NCI-H187 treated with DMSO at 0.1 percent for 48 hours (cell line): ENCODE measurements around the gene MYO5B.
"Not testable (repeated sequence)": the region's sequence is repeated elsewhere in the genome, so short reads cannot be mapped to it uniquely, and the experiment has no call there.

Source experiments
- DNase-seq: peaks from one replicate; lab custom pipeline; 2025; lab: John Stamatoyannopoulos, UW

MYO5B gene

GRCh38 chr18:49851624-49852023, 343.3 kb downstream of the MYO5B start:
- DNase-seq = no peak

GRCh38 chr18:49850636-49851035, 344.3 kb downstream of the MYO5B start:
- no peak for DNase-seq

GRCh38 chr18:49849331-49850217, 345.4 kb downstream of the MYO5B start:
- DNase-seq = peak; percentile 52

DNA sequence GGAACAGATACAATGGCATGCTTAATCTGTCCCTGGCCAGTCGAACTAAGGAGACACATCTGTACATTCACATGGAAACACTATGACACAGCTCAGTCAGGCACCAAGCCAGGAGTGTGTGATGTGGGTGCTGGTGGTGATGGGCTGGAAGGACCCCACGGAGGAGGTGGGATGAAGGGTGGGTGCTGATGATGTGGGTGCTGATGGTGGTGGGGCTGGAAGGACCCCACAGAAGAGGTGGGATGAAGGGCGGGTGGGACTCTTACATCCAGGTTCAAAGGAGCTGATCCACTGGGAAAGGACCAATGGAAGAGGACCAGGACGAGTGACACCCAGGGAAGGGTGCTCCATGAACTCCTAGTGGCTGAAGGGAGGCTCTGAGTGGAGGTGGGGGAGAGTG, 346.8 kb downstream of the MYO5B start:
- no peak for DNase-seq

DNA sequence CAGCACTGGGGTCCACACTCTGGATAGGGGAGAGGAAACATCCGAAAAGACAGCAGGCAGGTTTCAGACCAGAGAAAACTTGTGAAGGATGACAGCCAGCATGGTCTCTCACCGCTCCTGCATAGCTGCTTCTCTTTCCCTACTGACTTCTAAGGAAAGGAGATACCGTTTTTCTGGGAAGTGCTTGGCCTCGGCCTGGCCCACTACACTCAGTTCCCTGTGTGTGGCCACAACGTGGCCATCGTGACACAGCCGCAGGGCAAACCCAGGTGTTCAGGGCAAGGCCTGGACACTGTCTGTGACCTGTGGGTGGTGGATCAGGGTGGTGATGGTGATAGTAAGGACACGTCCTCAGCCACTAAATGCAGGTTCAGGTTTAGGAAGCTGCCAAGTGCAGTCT, 347.4 kb downstream of the MYO5B start:
- DNase-seq = no peak

- peak; percentile 23 for DNase-seq
Observed at GRCh38 chr18:49846718-49847470, 348.1 kb downstream of the MYO5B start.

- DNase-seq = no peak
Observed at GRCh38 chr18:49846361-49846662, 348.6 kb downstream of the MYO5B start.

GRCh38 chr18:49845629-49846360, 349.2 kb downstream of the MYO5B start:
- no peak for DNase-seq

GRCh38 chr18:49844903-49845302, 350.0 kb downstream of the MYO5B start:
- DNase-seq = no peak

GRCh38 chr18:49843778-49844625, 350.9 kb downstream of the MYO5B start:
- DNase-seq = no peak

GRCh38 chr18:49843131-49843530, 351.8 kb downstream of the MYO5B start:
- DNase-seq = no peak

DNA sequence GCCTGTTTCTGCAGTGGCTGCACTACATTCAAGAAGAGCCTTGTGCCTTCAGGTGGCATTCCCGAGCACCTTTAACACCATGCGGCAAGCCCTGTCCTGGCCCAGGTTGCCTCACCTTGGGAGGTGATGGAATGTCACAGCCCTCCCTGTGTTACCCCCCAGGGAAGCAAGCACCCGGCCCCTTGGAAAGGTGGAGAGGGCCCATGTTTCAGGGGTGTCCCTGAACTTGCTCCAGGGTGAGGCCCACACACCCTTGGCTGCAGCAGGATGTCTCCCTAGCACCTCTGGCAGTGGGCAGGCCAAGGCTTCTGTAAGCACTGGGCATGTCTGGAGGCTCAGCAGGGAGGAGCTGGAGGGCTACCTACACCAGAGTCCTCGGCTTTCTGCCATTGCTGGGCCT, 352.3 kb downstream of the MYO5B start:
- DNase-seq = no peak

GRCh38 chr18:49841236-49842217, 353.4 kb downstream of the MYO5B start:
- DNase-seq = no peak

DNA sequence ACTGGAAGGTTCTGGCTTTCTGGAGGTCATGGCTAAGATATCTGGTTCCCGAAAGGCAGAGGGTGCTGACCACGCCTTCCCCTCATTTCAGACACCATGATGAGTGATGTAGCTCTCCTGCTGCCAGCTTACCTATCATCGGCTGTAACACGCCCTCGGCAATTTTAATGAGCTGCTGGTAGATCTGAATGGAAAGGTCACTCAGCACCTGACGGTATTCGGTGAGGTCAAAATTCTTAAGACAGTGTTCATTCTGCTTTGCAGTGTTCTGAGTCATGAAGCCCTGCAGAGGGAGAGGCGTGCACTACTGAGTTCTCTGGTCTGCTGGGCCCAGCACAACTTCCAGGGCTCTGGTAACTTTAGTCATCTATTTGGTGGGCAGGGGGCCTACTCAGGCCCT, 355.9 kb downstream of the MYO5B start:
- no peak for DNase-seq

GRCh38 chr18:49838381-49838780, 356.6 kb downstream of the MYO5B start:
- no peak for DNase-seq

GRCh38 chr18:49837889-49838288, 357.1 kb downstream of the MYO5B start:
- no peak for DNase-seq

- DNase-seq = not testable (repeated sequence)
Observed at GRCh38 chr18:49837316-49837835, 357.6 kb downstream of the MYO5B start.

DNA sequence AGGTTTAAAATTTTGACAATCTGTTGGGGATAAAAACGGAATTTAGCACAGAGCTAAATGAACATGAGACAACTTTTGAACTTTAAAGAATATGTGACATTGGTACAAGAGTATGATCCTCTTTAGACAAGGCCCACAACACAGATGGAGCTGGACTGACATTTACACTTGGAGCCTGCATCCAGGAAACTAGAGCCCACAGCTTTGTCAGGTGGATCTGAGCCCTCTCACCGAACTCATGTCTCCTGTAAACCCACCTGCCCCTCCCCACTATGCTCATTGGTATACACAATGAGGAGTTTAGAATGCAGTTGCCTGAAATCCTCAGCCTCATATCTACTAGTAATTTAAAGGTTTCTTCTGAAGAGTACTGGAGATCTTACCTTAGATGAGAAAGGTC, 359.5 kb downstream of the MYO5B start:
- no peak for DNase-seq

- DNase-seq = no peak
Observed at GRCh38 chr18:49834258-49834657, 360.7 kb downstream of the MYO5B start.

DNA sequence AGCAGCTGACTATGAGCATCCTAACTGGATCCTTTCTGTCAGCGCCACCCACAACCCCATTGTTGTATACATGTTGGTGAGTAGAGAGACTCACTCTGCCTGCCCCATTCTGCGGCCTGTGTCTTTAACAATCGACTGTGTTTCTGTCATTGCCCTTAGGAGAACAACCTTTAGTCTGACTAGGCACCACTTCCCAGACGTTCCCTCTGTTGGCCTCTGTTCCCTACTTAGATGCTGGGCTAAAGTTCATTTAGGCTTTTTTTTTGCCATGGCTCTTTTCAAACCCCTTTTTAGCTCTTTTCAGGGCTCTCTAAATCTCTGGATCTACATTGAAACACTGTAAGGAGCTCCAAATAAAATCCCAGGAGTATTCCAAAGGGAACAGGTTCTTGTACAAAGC, 361.1 kb downstream of the MYO5B start:
- no peak for DNase-seq
